NCI-H2107 (cell line): ENCODE results near the gene GLT8D2.
"Not testable (repeated sequence)": the region's sequence is repeated elsewhere in the genome, so short reads cannot be mapped to it uniquely, and the experiment has no call there.

Source experiments
- DNase-seq: peaks from one replicate; lab custom pipeline; 2025; lab: John Stamatoyannopoulos, UW

The GLT8D2 gene

GRCh38 chr12:104050436-104050835, 449 bp upstream of the GLT8D2 start:
- DNase-seq, result no peak

GRCh38 chr12:104049278-104049902, 597 bp downstream of the GLT8D2 start:
- no peak for DNase-seq

GRCh38 chr12:104048811-104049210, 1.2 kb downstream of the GLT8D2 start:
- DNase-seq, result no peak

GRCh38 chr12:104048162-104048561, 1.8 kb downstream of the GLT8D2 start:
- no peak for DNase-seq

GRCh38 chr12:104046306-104046705, 3.7 kb downstream of the GLT8D2 start:
- DNase-seq, result no peak

- no peak for DNase-seq
Measured at GRCh38 chr12:104044158-104044557, 5.8 kb downstream of the GLT8D2 start.

- DNase-seq, result no peak
Measured at GRCh38 chr12:104042580-104042979, 7.4 kb downstream of the GLT8D2 start.

- DNase-seq, result not testable (repeated sequence)
Measured at GRCh38 chr12:104039769-104040168, 10.2 kb downstream of the GLT8D2 start.

GRCh38 chr12:104036143-104036542, 13.8 kb downstream of the GLT8D2 start:
- DNase-seq, result not testable (repeated sequence)

- DNase-seq, result not testable (repeated sequence)
Measured at GRCh38 chr12:104030596-104030995, 19.4 kb downstream of the GLT8D2 start.

- no peak for DNase-seq
Measured at GRCh38 chr12:104026841-104027599, 23.0 kb downstream of the GLT8D2 start.

- DNase-seq, result no peak
Measured at GRCh38 chr12:104025771-104026170, 24.2 kb downstream of the GLT8D2 start.

GRCh38 chr12:104024348-104024747, 25.6 kb downstream of the GLT8D2 start:
- DNase-seq, result no peak

GRCh38 chr12:104023710-104024109, 26.3 kb downstream of the GLT8D2 start:
- no peak for DNase-seq

GRCh38 chr12:104022786-104023185, 27.2 kb downstream of the GLT8D2 start:
- no peak for DNase-seq

GRCh38 chr12:104021862-104022261, 28.1 kb downstream of the GLT8D2 start:
- DNase-seq, result not testable (repeated sequence)

- DNase-seq, result no peak
Measured at GRCh38 chr12:104012331-104012730, 37.7 kb downstream of the GLT8D2 start.

- no peak for DNase-seq
Measured at GRCh38 chr12:104011253-104011652, 38.7 kb downstream of the GLT8D2 start.

- DNase-seq, result no peak
Measured at GRCh38 chr12:104010606-104011169, 39.3 kb downstream of the GLT8D2 start.

- no peak for DNase-seq
Measured at GRCh38 chr12:104010121-104010520, 39.9 kb downstream of the GLT8D2 start.

- no peak for DNase-seq
Measured at GRCh38 chr12:104006929-104007328, 43.1 kb downstream of the GLT8D2 start.

GRCh38 chr12:104003596-104003995, 46.4 kb downstream of the GLT8D2 start:
- no peak for DNase-seq

- DNase-seq, result no peak
Measured at GRCh38 chr12:104002686-104003085, 47.3 kb downstream of the GLT8D2 start.
